HEK293 (cell line): ENCODE data around the gene BTBD8.

Experiments used
- CTCF ChIA-PET: fragments of 350-600 bp; formaldehyde crosslinking; extraction: SDS; loops from one replicate; lab custom pipeline; 2021; ENCODE audit warnings: antibody characterized with exemption; lab: Yijun Ruan, JAX
- POLR2A ChIA-PET: fragments of 300-600 bp; formaldehyde crosslinking; extraction: SDS; loops from one replicate; lab custom pipeline; 2020; ENCODE audit warnings: antibody characterized with exemption, inconsistent platforms; lab: Yijun Ruan, JAX
- H3K27ac ChIP-seq: fragments of 200-500 bp; sonication (Bioruptor generic); 2 replicates; pipeline ENCODE4 v1.5.1; 2014; ENCODE audit warnings: low read depth, low read length, control low read depth, inconsistent platforms; ENCODE audit errors: extremely low read depth
- H3K36me3 ChIP-seq, 2 experiments: fragments of 200-500 bp in 1 of 2; sonication (Bioruptor generic) in 1 of 2; 1 replicate in 1 of 2; 2 replicates in 1 of 2; pipeline ENCODE4 v1.5.1; 2014 to 2017; ENCODE audit warnings: inconsistent platforms in 2 of 2, low read length in 2 of 2; ENCODE audit not compliant: control insufficient read depth in 2 of 2, insufficient read depth in 1 of 2
- H3K4me1 ChIP-seq: fragments of 200-500 bp; sonication (Bioruptor generic); 2 replicates; pipeline ENCODE4 v1.5.1; 2014; ENCODE audit warnings: mild to moderate bottlenecking, low read length, inconsistent platforms; ENCODE audit not compliant: control insufficient read depth, insufficient read depth
- H3K4me3 ChIP-seq: 2 replicates; pipeline ENCODE4 v1.5.1; 2011; ENCODE audit warnings: low read depth, mild to moderate bottlenecking, control low read depth, low read length, moderate library complexity
- H3K9me3 ChIP-seq: fragments of 200-500 bp; sonication (Bioruptor generic); 2 replicates; pipeline ENCODE4 v1.5.1; 2014; ENCODE audit warnings: low read depth, low read length, inconsistent platforms; ENCODE audit not compliant: control insufficient read depth, insufficient read depth
- EGR2 ChIP-seq: fragments of 450-650 bp; formaldehyde crosslinking; IDR thresholded peaks from 2 replicates; pipeline ENCODE4 v1.5.1; 2016; ENCODE audit warnings: low read depth, missing biosample characterization, missing genetic modification characterization
- IKZF3 ChIP-seq: fragments of 450-650 bp; IDR thresholded peaks from 2 replicates; pipeline ENCODE4 v1.5.0; 2018; ENCODE audit warnings: missing biosample characterization, mild to moderate bottlenecking, missing genetic modification characterization, moderate library complexity
- MYNN ChIP-seq: fragments of 450-650 bp; formaldehyde crosslinking; IDR thresholded peaks from 2 replicates; pipeline ENCODE4 v1.5.1; 2016; ENCODE audit warnings: missing biosample characterization, missing genetic modification characterization, borderline replicate concordance
- PRDM6 ChIP-seq: fragments of 450-650 bp; formaldehyde crosslinking; IDR thresholded peaks from 2 replicates; pipeline ENCODE4 v1.5.1; 2017; ENCODE audit warnings: missing biosample characterization, missing genetic modification characterization
- YY1 ChIP-seq: fragments of 450-650 bp; formaldehyde crosslinking; IDR thresholded peaks from 2 replicates; pipeline ENCODE4 v1.5.1; 2018; ENCODE audit warnings: missing biosample characterization, missing genetic modification characterization
- ZBTB17 ChIP-seq: fragments of 450-650 bp; formaldehyde crosslinking; IDR thresholded peaks from 2 replicates; pipeline ENCODE4 v1.5.1; 2016; ENCODE audit warnings: missing biosample characterization, missing genetic modification characterization
- ZNF138 ChIP-seq: fragments of 450-650 bp; formaldehyde crosslinking; IDR thresholded peaks from 2 replicates; pipeline ENCODE4 v1.5.1; 2016; ENCODE audit warnings: missing biosample characterization, missing genetic modification characterization, borderline replicate concordance
- ZNF214 ChIP-seq: fragments of 450-650 bp; formaldehyde crosslinking; IDR thresholded peaks from 2 replicates; pipeline ENCODE4 v1.5.1; 2017; ENCODE audit warnings: missing biosample characterization, mild to moderate bottlenecking, missing genetic modification characterization, borderline replicate concordance
- ZNF302 ChIP-seq: fragments of 450-650 bp; formaldehyde crosslinking; IDR thresholded peaks from 2 replicates; pipeline ENCODE4 v1.5.1; 2016; ENCODE audit warnings: missing biosample characterization, missing genetic modification characterization, low read depth
- ZNF473 ChIP-seq: fragments of 450-650 bp; formaldehyde crosslinking; IDR thresholded peaks from 2 replicates; pipeline ENCODE4 v1.5.1; 2017; ENCODE audit warnings: missing biosample characterization, missing genetic modification characterization
- ZNF501 ChIP-seq: fragments of 450-650 bp; formaldehyde crosslinking; IDR thresholded peaks from 2 replicates; pipeline ENCODE4 v1.5.1; 2016; ENCODE audit warnings: missing biosample characterization, missing genetic modification characterization
- ZNF513 ChIP-seq: fragments of 450-650 bp; IDR thresholded peaks from 2 replicates; pipeline ENCODE4 v1.5.1; 2018; ENCODE audit warnings: missing biosample characterization, missing genetic modification characterization
- ZNF518A ChIP-seq: fragments of 450-650 bp; formaldehyde crosslinking; conservative IDR thresholded peaks from 2 replicates; pipeline ENCODE4 v1.5.1; 2016; ENCODE audit warnings: low read depth, missing biosample characterization, missing genetic modification characterization
- ZNF521 ChIP-seq: fragments of 450-650 bp; formaldehyde crosslinking; IDR thresholded peaks from 2 replicates; pipeline ENCODE4 v1.5.1; 2017; ENCODE audit warnings: missing biosample characterization, mild to moderate bottlenecking, missing genetic modification characterization
- ZNF549 ChIP-seq: fragments of 450-650 bp; IDR thresholded peaks from 2 replicates; pipeline ENCODE4 v1.5.1; 2018; ENCODE audit warnings: missing biosample characterization, missing genetic modification characterization, mild to moderate bottlenecking, inconsistent platforms, moderate library complexity
- ZNF558 ChIP-seq: fragments of 450-650 bp; formaldehyde crosslinking; IDR thresholded peaks from 2 replicates; pipeline ENCODE4 v1.5.1; 2016; ENCODE audit warnings: missing biosample characterization, missing genetic modification characterization
- ZNF600 ChIP-seq: fragments of 450-650 bp; formaldehyde crosslinking; IDR thresholded peaks from 2 replicates; pipeline ENCODE4 v1.5.1; 2016; ENCODE audit warnings: missing biosample characterization, missing genetic modification characterization
- ZNF626 ChIP-seq: fragments of 450-650 bp; sonication (Bioruptor Pico); formaldehyde crosslinking; IDR thresholded peaks from 2 replicates; pipeline ENCODE4 v1.5.1; 2018; ENCODE audit warnings: missing biosample characterization, missing genetic modification characterization, inconsistent platforms
- ZNF704 ChIP-seq: fragments of 450-650 bp; formaldehyde crosslinking; IDR thresholded peaks from 2 replicates; pipeline ENCODE4 v1.5.1; 2016; ENCODE audit warnings: missing biosample characterization, missing genetic modification characterization
- ZNF747 ChIP-seq: fragments of 450-650 bp; formaldehyde crosslinking; IDR thresholded peaks from 2 replicates; pipeline ENCODE4 v1.5.1; 2016; ENCODE audit warnings: missing biosample characterization, missing genetic modification characterization
- ZNF785 ChIP-seq: fragments of 450-650 bp; formaldehyde crosslinking; IDR thresholded peaks from 2 replicates; pipeline ENCODE4 v1.5.1; 2016; ENCODE audit warnings: missing biosample characterization, missing genetic modification characterization

Gene BTBD8

GRCh38 chr1:92096317-92096716, 16.2 kb downstream of the BTBD8 start:
- H3K36me3 ChIP-seq, result no peaks in the 10 kb centered on the region
- no peak for TF ChIP-seq ZNF785 (tag by site-specific recombination)
- TF ChIP-seq ZNF214 (tag by site-specific recombination), result no peak
- no peak for TF ChIP-seq ZBTB17
- no peak for TF ChIP-seq ZNF473 (tag by site-specific recombination)
- no peak for TF ChIP-seq ZNF302 (tag by site-specific recombination)
- no peak for TF ChIP-seq ZNF138 (tag by site-specific recombination)
- TF ChIP-seq ZNF704 (tag by site-specific recombination), result no peak
- TF ChIP-seq ZNF626 (tag by site-specific recombination), result no peak
- TF ChIP-seq, all 188 proteins: peak for 0
- Histone ChIP-seq H3K9me3 (no peaks in the 10 kb centered on the region), H3K4me3 (no peak overlapping the region), H3K27ac (no peak overlapping the region), H3K4me1 (no peaks in the 10 kb centered on the region)
- POLR2A ChIA-PET, result no interaction called here
- CTCF ChIA-PET, result no interaction called here

GRCh38 chr1:92105546-92106081, 25.5 kb downstream of the BTBD8 start:
- Histone ChIP-seq H3K9me3 (no peaks in the 10 kb centered on the region), H3K27ac (no peak overlapping the region), H3K4me1 (no peaks in the 10 kb centered on the region), H3K4me3 (no peak overlapping the region)
- CTCF ChIA-PET, result interaction anchor here (1.2 kb wide), 1 partner anchor 185 kb away, joined by 3 read pairs; no protein-coding TSS in a partner anchor
- TF ChIP-seq ZNF558 (no peak), ZNF521 (no peak), ZNF549 (tag by site-specific recombination) (peak; percentile 92), ZNF501 (no peak)
- TF ChIP-seq, all 188 proteins: peak for 1
- H3K36me3 ChIP-seq, result peaks cover 3 to 4% of the 10 kb centered on the region in 2 experiments; a peak in 2 of 3 replicates
- POLR2A ChIA-PET, result no interaction called here

- H3K4me1 ChIP-seq, result no peaks in the 10 kb centered on the region
- ChIA-PET POLR2A (no interaction called here), CTCF (interaction anchor here (0.6 kb wide), 1 partner anchor 359 kb away, joined by 3 read pairs; no protein-coding TSS in a partner anchor)
- H3K9me3 ChIP-seq, result no peaks in the 10 kb centered on the region
- peaks cover 3 to 4% of the 10 kb centered on the region in 2 experiments; a peak in 2 of 3 replicates for H3K36me3 ChIP-seq
- H3K4me3 ChIP-seq, result no peak overlapping the region
- no peak overlapping the region for H3K27ac ChIP-seq
- TF ChIP-seq EGR2 (tag by site-specific recombination) (no peak), ZNF518A (tag by site-specific recombination) (no peak), MYNN (tag by site-specific recombination) (no peak), ZNF600 (tag by site-specific recombination) (no peak), ZNF747 (tag by site-specific recombination) (no peak), IKZF3 (tag by site-specific recombination) (no peak), PRDM6 (tag by site-specific recombination) (no peak), YY1 (tag by site-specific recombination) (no peak), ZNF513 (no peak)
Measured at GRCh38 chr1:92108631-92109030, 28.5 kb downstream of the BTBD8 start.
